Activated T-cell treated with anti-CD3 and anti-CD28 coated beads, Interleukin-2, amount 50 U/mL, for 24 hours (primary cell): ENCODE data around the gene RAP1GAP.

Experiments
- DNase-seq: peaks from one replicate; pipeline ENCODE4 v3.0.0-alpha.2; 2020
- H3K27ac Mint-ChIP-seq: 2 replicates; pipeline ENCODE4 v1.8.0; 2020; ENCODE audit warnings: mild to moderate bottlenecking, mixed read lengths
- H3K27me3 Mint-ChIP-seq: 2 replicates; pipeline ENCODE4 v1.8.0; 2020; ENCODE audit warnings: mixed read lengths
- H3K36me3 Mint-ChIP-seq: 2 replicates; pipeline ENCODE4 v1.8.0; 2020; ENCODE audit warnings: low read depth, mixed read lengths
- H3K4me1 Mint-ChIP-seq: 2 replicates; pipeline ENCODE4 v1.8.0; 2020; ENCODE audit warnings: low read depth, mixed read lengths
- H3K4me3 Mint-ChIP-seq: 2 replicates; pipeline ENCODE4 v1.8.0; 2020; ENCODE audit warnings: mild to moderate bottlenecking, moderate library complexity, mixed read lengths
- H3K9me3 Mint-ChIP-seq: 2 replicates; pipeline ENCODE4 v1.8.0; 2020; ENCODE audit warnings: mixed read lengths

The RAP1GAP gene

DNA sequence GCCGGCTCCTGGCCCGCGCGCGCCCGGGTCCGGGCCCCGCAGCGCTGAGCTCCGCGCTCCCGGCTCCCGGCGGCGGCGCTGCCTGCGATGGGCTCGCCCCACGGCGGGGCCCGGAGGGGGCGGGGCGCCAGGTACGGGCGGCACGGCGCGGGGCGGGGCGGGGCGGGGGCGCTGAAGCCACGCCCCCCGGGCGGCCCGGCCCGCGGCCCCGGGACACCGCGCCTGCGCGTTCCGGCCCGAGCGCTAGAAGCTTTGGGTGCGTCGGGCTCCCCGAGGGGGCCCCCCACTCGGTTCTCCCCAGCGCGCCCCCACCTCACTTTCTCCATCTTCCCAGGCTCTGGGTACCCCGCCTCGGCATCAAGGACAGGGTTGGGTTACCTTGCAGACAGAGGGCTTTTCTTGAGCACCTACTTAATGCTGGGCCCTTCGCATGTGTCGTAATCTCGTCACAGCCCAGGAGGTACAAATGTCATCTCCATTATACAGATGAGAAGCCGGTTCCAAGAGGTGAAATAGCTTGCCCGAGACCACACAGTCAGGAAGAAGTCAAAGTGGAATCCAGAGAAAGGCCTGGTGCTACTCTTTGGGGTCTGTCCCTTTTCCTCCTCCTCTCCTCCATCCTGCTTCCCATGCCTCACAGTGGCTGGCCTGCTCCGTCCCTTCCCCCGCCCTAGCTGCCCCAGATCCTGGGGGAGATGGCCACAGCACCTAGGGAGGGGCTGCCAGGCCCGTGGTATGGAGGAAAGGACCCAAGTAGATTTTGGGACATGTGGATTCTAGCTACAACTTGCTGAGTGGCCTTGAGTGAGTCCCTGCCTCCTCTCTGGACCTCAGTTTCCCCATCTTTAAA, 46.5 kb downstream of the RAP1GAP start:
- H3K27me3 Mint-ChIP-seq = peaks cover 44% of the 10 kb centered on the region
- no peaks in the 10 kb centered on the region for H3K36me3 Mint-ChIP-seq
- H3K9me3 Mint-ChIP-seq = no peaks in the 10 kb centered on the region
- peak overlapping the region; percentile 54 for H3K4me3 Mint-ChIP-seq
- peaks cover 7% of the 10 kb centered on the region for H3K4me1 Mint-ChIP-seq
- peak; percentile 76 for DNase-seq
- H3K27ac Mint-ChIP-seq = no peak overlapping the region

DNA sequence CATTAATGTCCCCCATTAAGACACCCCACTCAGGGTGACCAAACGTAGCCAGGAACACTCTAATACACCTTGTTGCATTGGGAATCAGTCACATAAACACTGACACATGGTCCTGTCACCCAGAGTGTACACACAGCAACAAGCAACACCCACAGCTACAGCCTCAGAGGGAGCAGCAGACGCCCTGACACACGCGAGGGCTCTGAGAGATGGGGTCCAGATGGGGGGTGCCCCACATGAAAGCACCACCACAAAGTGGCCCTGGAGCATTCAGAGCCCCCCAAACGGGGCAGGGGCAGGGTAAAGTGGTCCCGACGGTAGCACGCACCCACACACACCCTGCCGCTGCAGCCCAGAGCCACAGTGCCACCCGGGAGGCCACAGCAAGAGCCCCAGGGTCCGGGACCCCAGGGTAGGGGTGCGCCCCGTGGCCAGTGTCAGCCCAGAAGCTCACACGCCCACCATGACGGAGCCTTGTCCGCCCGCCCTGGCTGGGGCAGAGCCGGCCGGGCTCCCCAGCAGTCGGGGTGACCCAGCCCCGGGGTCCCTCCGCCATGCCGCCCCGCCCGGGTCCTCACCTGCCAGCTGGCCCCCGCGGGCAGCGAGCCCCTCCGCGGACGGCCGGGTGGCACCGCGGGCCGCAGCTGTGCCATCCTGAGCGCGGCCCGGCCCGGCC, 47.3 kb downstream of the RAP1GAP start:
- Mint-ChIP-seq H3K27me3 (peaks cover 44% of the 10 kb centered on the region), H3K27ac (no peak overlapping the region), H3K4me1 (peaks cover 7% of the 10 kb centered on the region), H3K4me3 (peak overlapping the region; percentile 32), H3K9me3 (no peaks in the 10 kb centered on the region), H3K36me3 (no peaks in the 10 kb centered on the region)
- DNase-seq = no peak

GRCh38 chr1:21621051-21621450, 48.1 kb downstream of the RAP1GAP start:
- peaks cover 44% of the 10 kb centered on the region for H3K27me3 Mint-ChIP-seq
- H3K27ac Mint-ChIP-seq = no peak overlapping the region
- peaks cover 7% of the 10 kb centered on the region for H3K4me1 Mint-ChIP-seq
- DNase-seq = no peak
- H3K9me3 Mint-ChIP-seq = no peaks in the 10 kb centered on the region
- H3K36me3 Mint-ChIP-seq = no peaks in the 10 kb centered on the region
- H3K4me3 Mint-ChIP-seq = no peak overlapping the region

DNA sequence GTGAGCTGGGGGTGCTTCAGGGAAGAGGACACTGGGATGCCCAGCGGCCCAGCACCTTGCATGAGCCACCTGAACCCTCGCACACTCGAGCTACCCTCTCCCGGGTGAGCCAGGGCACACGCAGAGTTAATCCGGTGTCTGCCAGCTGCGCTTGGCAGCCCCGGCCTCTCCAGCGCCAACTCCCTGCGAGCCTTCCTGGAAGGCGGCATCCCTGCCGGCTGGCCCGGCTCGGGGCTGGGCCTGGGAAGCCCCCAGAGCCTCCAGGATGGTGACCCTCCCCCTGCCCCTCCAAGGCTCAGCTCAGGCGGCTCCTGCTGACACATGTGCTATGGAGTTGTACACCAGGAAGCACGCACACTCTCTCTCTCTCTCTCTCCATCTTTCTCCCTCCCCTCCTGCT, 48.7 kb downstream of the RAP1GAP start:
- peaks cover 44% of the 10 kb centered on the region for H3K27me3 Mint-ChIP-seq
- no peak overlapping the region for H3K27ac Mint-ChIP-seq
- no peak for DNase-seq
- H3K4me1 Mint-ChIP-seq = peaks cover 7% of the 10 kb centered on the region
- H3K4me3 Mint-ChIP-seq = no peak overlapping the region
- H3K36me3 Mint-ChIP-seq = no peaks in the 10 kb centered on the region
- H3K9me3 Mint-ChIP-seq = no peaks in the 10 kb centered on the region

DNA sequence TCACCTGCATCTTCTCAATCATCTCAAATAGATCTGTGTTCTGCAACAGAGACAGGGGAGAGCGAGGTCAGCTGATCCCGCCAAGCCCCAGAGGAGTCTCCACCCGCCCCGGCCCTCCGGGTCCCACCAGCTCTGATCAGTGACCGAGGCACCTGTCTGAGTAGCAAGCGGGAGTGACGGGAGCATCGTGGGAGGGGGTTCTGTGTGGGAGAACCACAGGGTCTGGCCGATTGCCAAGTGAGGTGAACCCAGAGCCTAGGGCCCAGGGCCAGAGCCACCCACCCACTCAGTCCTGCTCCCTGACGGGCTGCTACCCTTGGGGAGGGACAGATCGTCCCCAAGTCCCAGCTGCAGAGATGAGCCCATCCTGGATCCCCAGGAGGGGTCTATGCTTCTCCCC, 49.1 kb downstream of the RAP1GAP start:
- Mint-ChIP-seq H3K27me3 (peaks cover 44% of the 10 kb centered on the region), H3K36me3 (no peaks in the 10 kb centered on the region), H3K4me3 (no peak overlapping the region), H3K9me3 (no peaks in the 10 kb centered on the region), H3K4me1 (peaks cover 7% of the 10 kb centered on the region), H3K27ac (no peak overlapping the region)
- no peak for DNase-seq

DNA sequence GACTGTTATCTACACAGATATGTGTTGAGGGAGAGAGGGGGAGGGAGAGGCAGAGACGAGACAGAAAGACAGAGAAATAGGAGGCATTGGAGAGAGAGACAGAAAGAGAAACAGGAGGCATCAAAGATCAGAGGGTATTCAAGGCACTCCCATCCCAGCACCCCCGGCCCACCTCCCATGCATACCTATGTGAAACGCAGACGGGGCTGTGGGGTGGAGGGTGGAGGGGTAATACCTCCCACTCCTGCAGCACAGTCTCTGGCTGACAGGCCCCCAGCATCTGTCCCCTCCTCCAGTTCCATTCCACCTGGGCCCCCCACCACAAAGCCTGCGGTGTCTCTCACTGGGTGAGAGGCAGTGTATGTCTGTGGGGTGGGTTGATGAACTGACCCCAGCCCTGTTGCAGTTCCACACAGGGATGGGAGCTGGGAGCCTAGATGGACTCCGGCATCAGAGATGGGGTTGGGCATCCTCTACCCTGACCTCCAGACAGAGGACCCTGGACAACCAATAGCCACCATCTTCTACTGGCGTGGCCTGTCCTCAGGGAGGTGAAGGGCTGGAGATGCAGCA, 49.7 kb downstream of the RAP1GAP start:
- Mint-ChIP-seq H3K9me3 (no peaks in the 10 kb centered on the region), H3K4me3 (no peak overlapping the region), H3K36me3 (no peaks in the 10 kb centered on the region), H3K27me3 (peaks cover 44% of the 10 kb centered on the region), H3K4me1 (peaks cover 7% of the 10 kb centered on the region), H3K27ac (no peak overlapping the region)
- no peak for DNase-seq

GRCh38 chr1:21618561-21619374, 50.4 kb downstream of the RAP1GAP start:
- Mint-ChIP-seq H3K4me1 (peaks cover 7% of the 10 kb centered on the region), H3K27ac (no peak overlapping the region), H3K36me3 (no peaks in the 10 kb centered on the region), H3K9me3 (no peaks in the 10 kb centered on the region), H3K4me3 (no peak overlapping the region), H3K27me3 (peaks cover 39% of the 10 kb centered on the region)
- no peak for DNase-seq

- Mint-ChIP-seq H3K36me3 (no peaks in the 10 kb centered on the region), H3K9me3 (no peaks in the 10 kb centered on the region), H3K4me3 (no peak overlapping the region), H3K4me1 (peaks cover 7% of the 10 kb centered on the region), H3K27me3 (peaks cover 33% of the 10 kb centered on the region), H3K27ac (no peak overlapping the region)
- DNase-seq = no peak
Observed at GRCh38 chr1:21618059-21618458, 51.1 kb downstream of the RAP1GAP start.

GRCh38 chr1:21617126-21617738, 51.9 kb downstream of the RAP1GAP start:
- Mint-ChIP-seq H3K9me3 (no peaks in the 10 kb centered on the region), H3K27me3 (peaks cover 27% of the 10 kb centered on the region), H3K27ac (no peak overlapping the region), H3K36me3 (no peaks in the 10 kb centered on the region), H3K4me1 (peaks cover 3% of the 10 kb centered on the region), H3K4me3 (no peak overlapping the region)
- DNase-seq = no peak

- H3K27ac Mint-ChIP-seq = no peak overlapping the region
- H3K27me3 Mint-ChIP-seq = peaks cover 22% of the 10 kb centered on the region
- H3K9me3 Mint-ChIP-seq = no peaks in the 10 kb centered on the region
- H3K36me3 Mint-ChIP-seq = no peaks in the 10 kb centered on the region
- no peak overlapping the region for H3K4me3 Mint-ChIP-seq
- DNase-seq = no peak
- H3K4me1 Mint-ChIP-seq = no peaks in the 10 kb centered on the region
Observed at GRCh38 chr1:21616372-21616771, 52.8 kb downstream of the RAP1GAP start.

GRCh38 chr1:21614419-21615115, 54.6 kb downstream of the RAP1GAP start:
- Mint-ChIP-seq H3K27ac (no peak overlapping the region), H3K4me1 (no peaks in the 10 kb centered on the region), H3K27me3 (peaks cover 12% of the 10 kb centered on the region)

DNA sequence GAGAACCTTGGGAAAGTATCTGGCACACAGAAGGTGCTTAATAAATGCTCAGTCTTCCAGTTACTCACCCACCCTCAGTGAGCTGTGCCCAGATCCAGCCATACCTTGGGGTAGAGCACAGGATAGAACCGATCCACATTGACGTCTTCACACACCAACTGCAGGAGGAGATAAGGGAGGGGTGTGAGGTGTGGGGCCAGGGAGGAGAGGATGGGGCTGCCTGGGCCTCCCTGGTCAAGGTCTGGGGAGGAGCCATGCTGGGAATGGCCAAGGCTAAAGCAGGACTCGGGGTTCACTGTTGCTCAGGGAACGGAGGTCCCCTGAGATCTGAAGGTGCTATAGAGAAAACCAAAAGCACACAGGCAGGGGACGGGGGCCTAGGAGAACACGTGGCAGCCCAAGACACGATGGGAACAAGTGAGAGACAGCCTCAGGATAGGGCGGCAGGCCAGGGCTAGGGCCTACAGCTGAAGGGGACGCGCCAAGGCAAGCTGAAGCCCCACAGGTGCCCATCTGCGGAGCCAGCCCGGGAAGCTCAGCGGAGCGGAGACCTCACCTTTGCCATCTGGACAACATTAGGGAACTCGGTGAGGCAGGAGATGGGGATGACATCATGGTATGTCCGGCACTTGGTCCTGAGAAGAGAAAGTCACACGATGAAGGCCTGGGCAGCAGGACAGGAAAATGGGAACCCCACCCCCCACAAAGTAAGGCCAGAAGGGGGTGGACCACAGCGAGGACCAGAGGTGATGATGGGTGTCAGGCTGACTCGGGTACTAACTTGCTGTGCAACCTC, 55.9 kb downstream of the RAP1GAP start:
- no peaks in the 10 kb centered on the region for H3K4me1 Mint-ChIP-seq
- no peaks in the 10 kb centered on the region for H3K9me3 Mint-ChIP-seq
- peaks cover 13% of the 10 kb centered on the region for H3K27me3 Mint-ChIP-seq
- no peak for DNase-seq
- no peaks in the 10 kb centered on the region for H3K36me3 Mint-ChIP-seq
- no peak overlapping the region for H3K4me3 Mint-ChIP-seq
- H3K27ac Mint-ChIP-seq = no peak overlapping the region

More at GRCh38 chr1:21614419-21615115, 54.6 kb downstream of the RAP1GAP start:
- DNase-seq = no peak
- Mint-ChIP-seq H3K36me3 (no peaks in the 10 kb centered on the region), H3K4me3 (no peak overlapping the region), H3K9me3 (no peaks in the 10 kb centered on the region)

DNA sequence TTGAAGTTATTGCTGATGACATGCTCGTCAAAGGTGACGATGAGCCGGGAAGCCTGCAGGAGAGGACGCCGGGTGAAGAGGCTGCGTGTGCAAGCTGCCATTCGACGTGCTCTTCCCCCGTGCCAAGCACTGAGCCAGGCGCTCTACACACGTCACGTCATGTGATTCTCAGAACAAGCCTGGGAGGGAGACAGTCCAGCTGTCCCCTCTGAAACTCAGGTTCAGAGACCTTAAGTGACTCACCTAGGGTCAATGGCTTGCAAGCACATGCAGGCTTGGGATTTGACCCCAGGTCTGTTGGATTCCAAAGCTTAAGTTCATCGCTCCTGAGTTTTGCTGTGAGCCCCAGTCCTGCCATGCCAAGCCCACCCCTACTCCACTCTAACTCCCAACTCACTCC, 57.1 kb downstream of the RAP1GAP start:
- Mint-ChIP-seq H3K4me3 (no peak overlapping the region), H3K9me3 (no peaks in the 10 kb centered on the region), H3K27ac (no peak overlapping the region), H3K4me1 (peaks cover 10% of the 10 kb centered on the region), H3K36me3 (no peaks in the 10 kb centered on the region), H3K27me3 (peaks cover 23% of the 10 kb centered on the region)
- no peak for DNase-seq
